Stimulated activated naive CD4-positive, alpha-beta T cell (primary cell): ENCODE results near the gene RNASE11.
"Not testable (repeated sequence)": the region's sequence is repeated elsewhere in the genome, so short reads cannot be mapped to it uniquely, and the experiment has no call there.

Experiments
- DNase-seq, 6 experiments: peaks; one replicate each; lab custom pipeline; 2025; lab: John Stamatoyannopoulos, UW

RNASE11 gene

GRCh38 chr14:20587489-20588154, at the start of gene RNASE11:
RNASE11 (minus strand) TSS chr14:20588001.
- no peak for DNase-seq

- peak; percentile 34 to 82 (median 54) for DNase-seq
Observed at GRCh38 chr14:20632831-20633691, 45.3 kb upstream of the RNASE11 start.

GRCh38 chr14:20632448-20632830, 44.6 kb upstream of the RNASE11 start:
- DNase-seq, result no peak

GRCh38 chr14:20631880-20632389, 44.1 kb upstream of the RNASE11 start:
- peak in 1 of 6 experiments; percentile 28 for DNase-seq

GRCh38 chr14:20631023-20631879, 43.5 kb upstream of the RNASE11 start:
- DNase-seq, result peak; percentile 36 to 71 (median 48)

- peak; percentile 13 to 61 (median 32) for DNase-seq
Observed at GRCh38 chr14:20630340-20631022, 42.7 kb upstream of the RNASE11 start.

- DNase-seq, result no peak
Observed at GRCh38 chr14:20628063-20628854, 40.5 kb upstream of the RNASE11 start.

- no peak for DNase-seq
Observed at GRCh38 chr14:20627346-20628027, 39.7 kb upstream of the RNASE11 start.

- peak in 1 of 6 experiments; percentile 10 for DNase-seq
Observed at GRCh38 chr14:20626274-20626673, 38.5 kb upstream of the RNASE11 start.

- peak in 3 of 6 experiments; percentile 31 to 51 (median 32) for DNase-seq
Observed at GRCh38 chr14:20624495-20625070, 36.8 kb upstream of the RNASE11 start.

GRCh38 chr14:20623798-20624197, 36.0 kb upstream of the RNASE11 start:
- peak in 1 of 6 experiments; percentile 9 for DNase-seq

GRCh38 chr14:20622816-20623291, 35.1 kb upstream of the RNASE11 start:
- peak in 1 of 6 experiments; percentile 14 for DNase-seq

- no peak for DNase-seq
Observed at GRCh38 chr14:20620798-20621478, 33.1 kb upstream of the RNASE11 start.

- not testable (repeated sequence) for DNase-seq
Observed at GRCh38 chr14:20619688-20620087, 31.9 kb upstream of the RNASE11 start.

GRCh38 chr14:20618271-20618749, 30.5 kb upstream of the RNASE11 start:
- DNase-seq, result no peak

GRCh38 chr14:20617138-20618003, 29.6 kb upstream of the RNASE11 start:
- no peak for DNase-seq

- no peak for DNase-seq
Observed at GRCh38 chr14:20615996-20616395, 28.2 kb upstream of the RNASE11 start.
